IMR-90 (cell line): ENCODE results near the gene RAB11FIP4. TPM values are rescaled to one million over a fixed set of nuclear protein-coding genes. Genes with fewer than 3 reads are reported as not detected.

Experiments used
- ATAC-seq: fragments of 200-7000 bp; cut with Tn5 transposase; 2 replicates; pipeline ENCODE4 v1.9.1; 2020; ENCODE audit warnings: low read depth, mild to moderate bottlenecking, moderate library complexity
- BruUV-seq: library from RNA; stranded (reverse); fragments of 400-500 nt; replicated peaks from 2 replicates; lab custom pipeline; 2021; lab: Mats Ljungman, UMichigan
- CTCF ChIA-PET: fragments of 300-600 bp; formaldehyde crosslinking; extraction: SDS; loops from one replicate; lab custom pipeline; 2021; ENCODE audit warnings: antibody characterized with exemption; lab: Yijun Ruan, JAX
- POLR2A ChIA-PET: fragments of 300-600 bp; sonication (Branson Sonifier 250); formaldehyde crosslinking; loops from one replicate; lab custom pipeline; 2022; ENCODE audit warnings: antibody characterized with exemption; ENCODE audit not compliant: unreplicated experiment; lab: Charles Lee
- DNase-seq: peaks from one replicate; pipeline ENCODE4 v3.0.0; 2013
- H2AFZ ChIP-seq: replicated peaks from 2 replicates; pipeline ENCODE3; 2013; ENCODE audit warnings: low read length, mild to moderate bottlenecking; ENCODE audit not compliant: poor library complexity
- H2AK5ac ChIP-seq: 2 replicates; pipeline ENCODE4 v1.6.1; 2013; ENCODE audit warnings: low read depth, low read length, inconsistent platforms
- H2AK9ac ChIP-seq: replicated peaks from 2 replicates; pipeline ENCODE3; 2013; ENCODE audit warnings: mild to moderate bottlenecking, low read depth, low read length, moderate library complexity; ENCODE audit not compliant: poor library complexity
- H2BK120ac ChIP-seq: 2 replicates; pipeline ENCODE4 v1.6.1; 2013; ENCODE audit warnings: low read depth, low read length, inconsistent platforms
- H2BK15ac ChIP-seq: 3 replicates; pipeline ENCODE4 v1.6.1; 2013; ENCODE audit warnings: low read depth, low read length, inconsistent platforms
- H2BK20ac ChIP-seq: 2 replicates; pipeline ENCODE4 v1.6.1; 2013; ENCODE audit warnings: low read depth, mild to moderate bottlenecking, inconsistent platforms, low read length, moderate library complexity
- H2BK5ac ChIP-seq: 2 replicates; pipeline ENCODE4 v1.6.1; 2013; ENCODE audit warnings: mild to moderate bottlenecking, low read depth, low read length, inconsistent platforms; ENCODE audit not compliant: poor library complexity, severe bottlenecking
- H3K14ac ChIP-seq: replicated peaks from 2 replicates; pipeline ENCODE4 v1.6.1; 2013; ENCODE audit warnings: low read depth, low read length, inconsistent platforms
- H3K18ac ChIP-seq: 2 replicates; pipeline ENCODE4 v1.6.1; 2013; ENCODE audit warnings: low read depth, low read length, control low read depth
- H3K23ac ChIP-seq: 2 replicates; pipeline ENCODE4 v1.6.1; 2013; ENCODE audit warnings: low read depth, low read length, inconsistent platforms
- H3K27ac ChIP-seq: 2 replicates; pipeline ENCODE4 v1.5.1; 2013; ENCODE audit warnings: mild to moderate bottlenecking, control low read depth, low read length; ENCODE audit not compliant: insufficient read depth
- H3K27me3 ChIP-seq: 2 replicates; pipeline ENCODE4 v1.6.1; 2013; ENCODE audit warnings: low read length; ENCODE audit not compliant: control insufficient read depth, insufficient read depth
- H3K36me3 ChIP-seq: 2 replicates; pipeline ENCODE4 v1.6.1; 2013; ENCODE audit warnings: low read length, mixed read lengths; ENCODE audit not compliant: control insufficient read depth, insufficient read depth
- H3K4ac ChIP-seq: 2 replicates; pipeline ENCODE4 v1.6.1; 2013; ENCODE audit warnings: low read depth, low read length, inconsistent platforms
- H3K4me1 ChIP-seq: 2 replicates; pipeline ENCODE4 v1.6.1; 2013; ENCODE audit warnings: low read length, mixed read lengths; ENCODE audit not compliant: control insufficient read depth, insufficient read depth
- H3K4me2 ChIP-seq: 2 replicates; pipeline ENCODE4 v1.6.1; 2013; ENCODE audit warnings: low read depth, mild to moderate bottlenecking, control low read depth, low read length, moderate library complexity
- H3K4me3 ChIP-seq: 2 replicates; pipeline ENCODE4 v1.5.1; 2013; ENCODE audit warnings: low read depth, mild to moderate bottlenecking, control low read depth, low read length, moderate library complexity; ENCODE audit not compliant: insufficient read depth
- H3K56ac ChIP-seq: 2 replicates; pipeline ENCODE4 v1.6.1; 2013; ENCODE audit warnings: low read length, inconsistent platforms; ENCODE audit not compliant: insufficient read depth; ENCODE audit errors: extremely low read depth
- H3K79me1 ChIP-seq, 2 experiments: 2 replicates each; pipeline ENCODE4 v1.6.1; 2013; ENCODE audit warnings: low read length in 2 of 2, inconsistent platforms in 1 of 2, low read depth in 1 of 2
- H3K9ac ChIP-seq: 2 replicates; pipeline ENCODE4 v1.6.1; 2013; ENCODE audit warnings: low read depth, low read length, control low read depth
- H3K9me1 ChIP-seq: 2 replicates; pipeline ENCODE4 v1.6.1; 2013; ENCODE audit warnings: low read length, inconsistent platforms; ENCODE audit not compliant: insufficient read depth
- H3K9me3 ChIP-seq: 2 replicates; pipeline ENCODE4 v1.6.1; 2013; ENCODE audit warnings: low read length; ENCODE audit not compliant: control insufficient read depth, insufficient read depth
- H4K20me1 ChIP-seq: 2 replicates; pipeline ENCODE4 v1.6.1; 2013; ENCODE audit warnings: low read length, inconsistent platforms; ENCODE audit not compliant: insufficient read depth
- H4K5ac ChIP-seq: 2 replicates; pipeline ENCODE4 v1.6.1; 2013; ENCODE audit warnings: mild to moderate bottlenecking, low read depth, low read length, control low read depth
- H4K8ac ChIP-seq, 2 experiments: 2 replicates each; pipeline ENCODE4 v1.6.1; 2013; ENCODE audit warnings: low read depth in 2 of 2, low read length in 2 of 2, control low read depth in 1 of 2, inconsistent platforms in 1 of 2
- H4K91ac ChIP-seq: 2 replicates; pipeline ENCODE4 v1.6.1; 2013; ENCODE audit warnings: low read depth, low read length, inconsistent platforms; ENCODE audit not compliant: insufficient read depth
- CTCF ChIP-seq: conservative IDR thresholded peaks from 2 replicates; pipeline ENCODE4 v1.5.1; 2012; ENCODE audit warnings: mild to moderate bottlenecking, low read depth, low read length, improper control_type of control experiment
- RAD21 ChIP-seq: IDR thresholded peaks from 2 replicates; pipeline ENCODE4 v1.6.1; 2012; ENCODE audit warnings: low read length, improper control_type of control experiment
- WGBS, 2 experiments: methylation state at CpG; one replicate each; pipeline versions ENCODE4 v1.1.5 to v1.1.7; 2013; ENCODE audit warnings: missing lambda C conversion rate in 2 of 2; ENCODE audit not compliant: insufficient read length in 1 of 2; ENCODE audit errors: extremely low coverage in 2 of 2; 5-methylcytosine and 5-hydroxymethylcytosine counted together
- dilution Hi-C: fragments of 300-500 bp; cut with HindIII; formaldehyde crosslinking; loops from one replicate; pipeline ENCODE4 v1.14.3; 2018; ENCODE audit warnings: low sequenced_read_pairs; ENCODE audit not compliant: unreplicated experiment
- in situ Hi-C: fragments of 300-500 bp; cut with MboI; formaldehyde crosslinking; loops from 3 replicates; pipeline ENCODE4 v1.14.3; 2019; ENCODE audit warnings: low sequenced_read_pairs, inconsistent platforms, mixed read lengths
- intact Hi-C: fragments of 100-400 bp; cut with micrococcal nuclease; formaldehyde crosslinking; loops from 2 replicates; pipeline ENCODE4 v1.10.0; 2022
- polyA plus RNA-seq, 3 experiments: library from polyadenylated mRNA; depleted of rRNA; stranded (reverse); fragments of >200 nt; gene quantifications; 2 replicates each; pipeline ENCODE4 v1.2.3, GENCODE V29; 2012; ENCODE audit warnings: low replicate concordance in 1 of 3
- total RNA-seq: library from RNA; depleted of rRNA; stranded (reverse); fragments of >200 nt; gene quantifications from 2 replicates; pipeline ENCODE4 v1.2.3, GENCODE V29; 2012

RAB11FIP4 gene
- total and polyA plus RNA-seq, 2 of the 4 experiments (the other 2 are of a cell fraction), result 0.68 to 1.1 TPM

- Histone ChIP-seq H3K79me1 (no peaks in the 10 kb centered on the region), H3K4me1 (peaks cover 5% of the 10 kb centered on the region; the same call in 1 of the 2 replicates), H2BK120ac (no peak overlapping the region), H3K27ac (no peak overlapping the region), H3K36me3 (no peaks in the 10 kb centered on the region), H4K8ac (no peak overlapping the region), H3K4me3 (no peak overlapping the region), H3K4me2 (no peak overlapping the region), H2AFZ (no peak overlapping the region), H3K9me1 (no peaks in the 10 kb centered on the region), H3K14ac (no peak overlapping the region), H4K91ac (no peak overlapping the region), H3K9me3 (no peaks in the 10 kb centered on the region), H3K27me3 (no peaks in the 10 kb centered on the region; the same call in 1 of the 2 replicates), H2BK5ac (no peak overlapping the region), H2AK9ac (no peak overlapping the region), H3K9ac (no peak overlapping the region), H4K20me1 (no peaks in the 10 kb centered on the region), H3K4ac (no peak overlapping the region), H3K56ac (no peak overlapping the region), H2BK20ac (no peak overlapping the region), H4K5ac (no peak overlapping the region), H2BK15ac (no peak overlapping the region), H2AK5ac (no peak overlapping the region), H3K18ac (no peak overlapping the region), H3K23ac (no peak overlapping the region)
- whole genome bisulfite sequencing, 2 experiments, result 33% methylated on average over 1 of the region's 5 CpGs; no CpG with 5 or more reads in 1 of the 2 experiments
- no peak for DNase-seq
- ChIA-PET POLR2A (no interaction called here), CTCF (no interaction called here)
- no TSS peak for BruUV-seq
- intact Hi-C loops, result no loop called here
- in situ Hi-C loops, result no loop called here
- TF ChIP-seq RAD21 (no peak), CTCF (0 out of 2 replicates have a peak, but pooled peaks have one; percentile 9)
- dilution Hi-C loops, result no loop called here
- ATAC-seq, result peak; percentile 36; the same call in 1 of the 2 replicates
Measured at GRCh38 chr17:31541559-31541958, 150.1 kb downstream of the RAB11FIP4 start.
